22Rv1 (cell line): ENCODE measurements around the gene TRO.

Source experiments
- CTCF ChIP-seq: fragments of 450-650 bp; IDR thresholded peaks from 2 replicates; pipeline ENCODE4 v1.5.1; 2017; ENCODE audit warnings: mild to moderate bottlenecking
- ZFX ChIP-seq: fragments of 450-650 bp; IDR thresholded peaks from 2 replicates; pipeline ENCODE4 v1.6.1; 2017; ENCODE audit warnings: antibody characterized with exemption, borderline replicate concordance

GRCh38 chrX:54909941-54910340 is 10.7 kb upstream of the TRO start:
- TF ChIP-seq CTCF (no peak), ZFX (no peak)
